Measurements from ENCODE around the gene ANO9.

The ANO9 gene

GRCh38 chr11:384511-384910, 57.3 kb downstream of the ANO9 start:
- no peak for DNase-seq (ENCODE audit: low read depth)

GRCh38 chr11:383431-383830, 58.4 kb downstream of the ANO9 start:
- no peak for DNase-seq (ENCODE audit: low read depth)

- no peak for DNase-seq (ENCODE audit: low read depth)
Observed at GRCh38 chr11:382081-382629, 59.7 kb downstream of the ANO9 start.

- no peak for DNase-seq (ENCODE audit: low read depth)
Observed at GRCh38 chr11:381501-382072, 60.2 kb downstream of the ANO9 start.

- no peak for DNase-seq (ENCODE audit: low read depth)
Observed at GRCh38 chr11:380996-381395, 60.8 kb downstream of the ANO9 start.

- DNase-seq (ENCODE audit: low read depth), result no peak
Observed at GRCh38 chr11:380491-380890, 61.3 kb downstream of the ANO9 start.

- no peak for DNase-seq (ENCODE audit: low read depth)
Observed at GRCh38 chr11:380095-380480, 61.7 kb downstream of the ANO9 start.

- no peak for DNase-seq (ENCODE audit: low read depth)
Observed at GRCh38 chr11:379205-380094, 62.4 kb downstream of the ANO9 start.

- DNase-seq (ENCODE audit: low read depth), result no peak
Observed at GRCh38 chr11:377883-378500, 63.8 kb downstream of the ANO9 start.

- DNase-seq (ENCODE audit: low read depth), result no peak
Observed at GRCh38 chr11:377174-377865, 64.5 kb downstream of the ANO9 start.

GRCh38 chr11:376531-377173, 65.2 kb downstream of the ANO9 start:
- no peak for DNase-seq (ENCODE audit: low read depth)

GRCh38 chr11:375065-376025, 66.5 kb downstream of the ANO9 start:
- no peak for DNase-seq (ENCODE audit: low read depth)

GRCh38 chr11:373716-374551, 67.9 kb downstream of the ANO9 start:
- DNase-seq (ENCODE audit: low read depth), result no peak

GRCh38 chr11:372809-373715, 68.7 kb downstream of the ANO9 start:
- no peak for DNase-seq (ENCODE audit: low read depth)

- DNase-seq (ENCODE audit: low read depth), result no peak
Observed at GRCh38 chr11:371716-372590, 69.9 kb downstream of the ANO9 start.

GRCh38 chr11:371051-371450, 70.8 kb downstream of the ANO9 start:
- DNase-seq (ENCODE audit: low read depth), result no peak

- DNase-seq (ENCODE audit: low read depth), result no peak
Observed at GRCh38 chr11:370070-370941, 71.5 kb downstream of the ANO9 start.

Measured in activated T-helper 9 cell treated with anti-CD3 and anti-CD28 coated beads, Interleukin-2, amount 50 U/mL, for 16 hours (primary cell).